Measurements from ENCODE around the gene DSTYK.

DSTYK gene

GRCh38 chr1:205226868-205227583 is 15.5 kb upstream of the DSTYK start:
- no peak for TF ChIP-seq CTCF (IDR thresholded peaks at IDR 0.05; ENCODE audit: low read depth, low read length)
- peak overlapping the region; percentile 74 for H3K4me3 ChIP-seq (ENCODE audit: low read depth, low read length)

GRCh38 chr1:205225901-205226765 is 14.6 kb upstream of the DSTYK start:
- no peak for TF ChIP-seq CTCF (IDR thresholded peaks at IDR 0.05; ENCODE audit: low read depth, low read length)
- H3K4me3 ChIP-seq (ENCODE audit: low read depth, low read length) = no peak overlapping the region

- H3K4me3 ChIP-seq (ENCODE audit: low read depth, low read length) = no peak overlapping the region
- TF ChIP-seq CTCF (IDR thresholded peaks at IDR 0.05; ENCODE audit: low read depth, low read length) = no peak
Observed at GRCh38 chr1:205224736-205225135, 13.2 kb upstream of the DSTYK start.

- no peak overlapping the region for H3K4me3 ChIP-seq (ENCODE audit: low read depth, low read length)
- TF ChIP-seq CTCF (IDR thresholded peaks at IDR 0.05; ENCODE audit: low read depth, low read length) = no peak
Observed at GRCh38 chr1:205220421-205220820, 8.9 kb upstream of the DSTYK start.

- TF ChIP-seq CTCF (IDR thresholded peaks at IDR 0.05; ENCODE audit: low read depth, low read length) = no peak
- H3K4me3 ChIP-seq (ENCODE audit: low read depth, low read length) = no peak overlapping the region
Observed at GRCh38 chr1:205217418-205217817, 5.9 kb upstream of the DSTYK start.

- H3K4me3 ChIP-seq (ENCODE audit: low read depth, low read length) = no peak overlapping the region
- no peak for TF ChIP-seq CTCF (IDR thresholded peaks at IDR 0.05; ENCODE audit: low read depth, low read length)
Observed at GRCh38 chr1:205216588-205216987, 5.1 kb upstream of the DSTYK start.

- no peak overlapping the region for H3K4me3 ChIP-seq (ENCODE audit: low read depth, low read length)
- TF ChIP-seq CTCF (IDR thresholded peaks at IDR 0.05; ENCODE audit: low read depth, low read length) = no peak
Observed at GRCh38 chr1:205214756-205215155, 3.3 kb upstream of the DSTYK start.

Data from WI38 (cell line).